A549 (cell line): ENCODE measurements around the gene DDIT3.

Source experiments
- BCL3 ChIP-seq: fragments of >200 bp; sonication (Bioruptor Twin); formaldehyde crosslinking; IDR thresholded peaks from 3 replicates; pipeline ENCODE4 v1.6.1; 2016
- CTCF ChIP-seq: fragments of >200 bp; sonication (Bioruptor Twin); formaldehyde crosslinking; IDR thresholded peaks from 3 replicates; pipeline ENCODE4 v1.5.1; 2016
- EHMT2 ChIP-seq: fragments of 200-600 bp; sonication (generic); IDR thresholded peaks from 2 replicates; pipeline ENCODE4 v1.6.1; 2016; ENCODE audit warnings: antibody characterized with exemption, low read depth, mild to moderate bottlenecking, moderate library complexity
- MAX ChIP-seq: IDR thresholded peaks from 2 replicates; pipeline ENCODE4 v1.6.1; 2012

GRCh38 chr12:57560516-57560915, 40.2 kb upstream of the DDIT3 start:
- TF ChIP-seq CTCF = no peak
- TF ChIP-seq MAX = no peak
- TF ChIP-seq BCL3 = no peak
- TF ChIP-seq EHMT2 = no peak
